Erythroblast (primary cell): ENCODE data around the gene FAM200B.

ENCODE experiments used
- GATA1 ChIP-seq: IDR thresholded peaks from 2 replicates; pipeline ENCODE4 v1.6.1; 2011; ENCODE audit warnings: low read depth, mild to moderate bottlenecking, control low read depth, low read length, moderate library complexity
- POLR2A ChIP-seq: IDR thresholded peaks from 2 replicates; pipeline ENCODE4 v1.6.1; 2011; ENCODE audit warnings: mild to moderate bottlenecking, low read length

- no peak for TF ChIP-seq POLR2A
- TF ChIP-seq GATA1 = no peak
These were observed 608 bp upstream of the FAM200B start for GRCh38 chr4:15681067-15681371.
